AG09319 (cell line): ENCODE measurements around the gene DNAI2.

Experiments used
- DNase-seq: peaks from one replicate; pipeline ENCODE4 v3.0.0-alpha.2; 2010; ENCODE audit warnings: low read depth; ENCODE audit errors: extremely low read depth
- CTCF ChIP-seq: IDR thresholded peaks from 2 replicates; pipeline ENCODE4 v1.5.1; 2011; ENCODE audit warnings: low read depth, mild to moderate bottlenecking, inconsistent platforms, low read length, moderate library complexity

The DNAI2 gene

GRCh38 chr17:74334393-74335039 is 60.5 kb downstream of the DNAI2 start:
- no peak for DNase-seq
- no peak for TF ChIP-seq CTCF

GRCh38 chr17:74335529-74336062 is 61.6 kb downstream of the DNAI2 start:
- no peak for DNase-seq
- TF ChIP-seq CTCF: no peak

- DNase-seq: no peak
- no peak for TF ChIP-seq CTCF
Observed at GRCh38 chr17:74336307-74336706, 62.3 kb downstream of the DNAI2 start.

GRCh38 chr17:74337834-74338500 is 63.9 kb downstream of the DNAI2 start:
- no peak for DNase-seq

GRCh38 chr17:74339537-74340195 is 65.6 kb downstream of the DNAI2 start:
- no peak for TF ChIP-seq CTCF
- no peak for DNase-seq

More at GRCh38 chr17:74337834-74338500, 63.9 kb downstream of the DNAI2 start:
- no peak for TF ChIP-seq CTCF

GRCh38 chr17:74340470-74341023 is 66.5 kb downstream of the DNAI2 start:
- TF ChIP-seq CTCF: no peak
- no peak for DNase-seq

GRCh38 chr17:74342224-74342623 is 68.2 kb downstream of the DNAI2 start:
- DNase-seq: no peak
- no peak for TF ChIP-seq CTCF
